ENCODE results near the gene LMO1.

The LMO1 gene

DNA sequence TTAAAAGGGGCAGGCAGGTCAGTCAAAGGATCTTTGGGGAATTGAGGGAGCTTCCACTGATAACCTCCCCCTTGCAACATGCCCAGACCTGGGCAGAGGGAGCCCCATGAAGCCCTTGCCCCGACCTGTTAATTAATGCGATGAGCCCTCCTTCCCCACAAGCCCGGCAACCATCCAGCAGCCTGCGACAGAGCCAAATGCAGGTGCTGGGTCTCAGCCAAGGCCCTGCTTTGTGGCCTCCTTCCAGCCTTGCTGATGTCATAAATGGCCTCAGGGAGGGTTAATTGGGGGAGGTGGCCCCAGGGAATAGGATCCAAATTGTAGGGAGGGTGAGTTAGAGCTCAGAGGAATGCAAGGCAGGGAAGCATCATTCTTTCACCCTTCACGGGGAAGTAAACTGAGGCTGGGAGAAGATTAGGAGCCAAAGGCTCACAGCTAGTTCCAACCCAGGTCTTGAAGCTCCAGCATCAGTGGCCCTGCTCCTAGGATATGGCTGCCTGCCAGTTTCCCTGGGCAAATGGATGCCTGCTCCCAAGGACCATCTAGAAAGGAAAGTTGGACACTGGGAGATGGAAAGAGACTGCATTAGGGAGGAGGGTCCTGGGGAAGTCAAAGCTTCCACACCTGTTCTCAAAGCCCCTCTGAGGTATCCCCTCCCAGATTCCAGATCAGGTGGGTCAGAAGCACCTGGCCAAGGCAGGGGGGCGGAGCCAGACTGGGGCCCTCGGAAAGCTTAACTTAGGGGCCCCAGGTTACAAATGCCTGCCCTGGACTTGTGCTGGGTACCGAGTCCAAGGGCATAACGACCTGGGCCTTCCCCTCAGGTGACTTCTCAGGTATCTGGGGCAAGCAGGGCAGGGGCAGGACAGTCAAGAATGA lies 34.1 kb downstream of the LMO1 start:
- no peak for DNase-seq (ENCODE audit: low read depth in 1 of 2, low spot score in 1 of 2)

DNA sequence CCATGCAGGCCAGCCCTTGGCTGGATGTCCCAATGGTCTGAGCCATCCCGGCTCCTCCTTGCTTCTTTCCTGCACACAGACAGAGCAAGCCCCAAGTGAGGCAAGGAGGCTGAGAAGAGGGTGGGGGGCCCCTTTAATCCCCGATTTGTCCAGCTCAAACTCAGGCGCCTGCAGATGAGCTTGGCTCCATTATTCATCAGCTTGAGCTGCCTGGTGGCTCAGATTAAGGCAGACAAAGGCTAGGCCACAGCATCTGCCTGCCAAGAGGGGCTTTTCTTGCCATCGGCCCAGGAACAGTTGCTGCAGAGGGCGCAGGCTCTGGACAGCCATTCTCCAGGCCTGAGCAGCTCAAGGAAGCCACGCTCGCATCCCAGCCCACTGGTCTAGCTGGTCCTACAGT lies 35.4 kb downstream of the LMO1 start:
- DNase-seq (ENCODE audit: low read depth in 1 of 2, low spot score in 1 of 2): no peak

DNA sequence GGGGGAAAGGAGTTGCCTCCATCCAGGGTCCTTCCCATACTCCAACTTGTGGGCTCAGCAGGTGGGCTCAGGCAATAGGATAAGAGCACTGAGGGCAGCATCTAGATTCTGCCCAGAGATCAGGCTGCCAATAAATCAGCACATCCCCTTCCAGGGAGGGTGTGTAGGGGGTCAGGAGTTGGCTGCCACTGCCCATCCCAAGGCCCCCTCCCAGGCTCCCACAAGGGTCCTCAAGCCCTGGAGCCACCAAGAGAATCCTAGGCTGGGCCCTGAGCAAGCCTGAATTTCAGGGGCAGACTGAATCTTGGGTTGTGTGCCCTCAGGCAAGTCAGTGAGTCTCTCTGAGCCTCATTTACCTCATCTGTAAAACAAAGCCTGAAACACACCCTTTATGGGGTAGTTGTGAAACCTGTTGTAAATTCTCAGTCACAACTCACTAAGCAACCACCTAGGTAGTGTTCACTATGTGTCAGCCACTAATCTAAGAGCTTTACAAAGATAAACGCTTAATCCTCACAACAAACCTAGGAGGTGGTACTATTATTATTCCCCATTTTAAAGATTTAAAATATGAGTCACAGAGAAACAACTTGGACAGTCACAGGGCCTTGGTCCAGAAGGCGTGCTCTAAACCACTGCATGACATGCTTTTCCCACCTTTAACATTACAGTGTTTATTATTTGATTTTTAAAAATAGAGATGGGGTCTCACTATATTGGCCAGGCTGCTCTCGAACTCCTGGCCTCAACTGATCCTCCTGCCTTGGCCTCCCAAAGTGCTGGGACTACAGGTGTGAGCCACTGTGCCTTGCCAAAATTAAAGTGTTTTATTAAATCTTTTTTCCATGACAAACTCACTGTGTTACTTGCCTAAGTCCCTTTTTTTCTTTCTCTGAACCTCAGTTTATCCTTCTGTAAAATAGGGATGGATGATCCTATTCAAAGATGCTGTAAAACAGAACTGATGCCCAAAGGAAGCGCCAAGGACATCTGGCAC lies 36.2 kb downstream of the LMO1 start:
- DNase-seq (ENCODE audit: low read depth in 1 of 2, low spot score in 1 of 2): no peak

DNA sequence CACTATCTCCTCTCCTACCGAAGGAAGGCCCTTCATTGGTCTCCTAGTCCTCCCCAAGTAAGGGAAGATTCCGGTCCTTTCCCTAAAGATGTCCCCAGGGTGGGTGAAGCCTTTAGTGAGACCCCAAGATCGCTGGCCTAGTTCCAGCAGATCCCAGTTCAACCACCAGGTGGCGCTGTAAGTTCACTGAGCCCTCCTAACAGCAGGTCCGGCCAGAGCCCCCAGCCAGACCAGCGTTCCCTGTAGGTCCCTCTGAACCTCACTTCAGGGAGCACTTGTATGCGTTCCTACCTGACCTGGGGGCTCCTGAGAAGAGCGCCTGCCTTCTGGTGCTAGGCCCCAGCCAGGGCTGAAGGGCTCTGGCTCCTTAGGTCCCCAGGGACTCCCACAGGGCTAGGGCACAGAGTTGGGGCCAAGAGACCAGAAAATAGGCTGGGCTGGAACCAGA lies 38.1 kb downstream of the LMO1 start:
- DNase-seq (ENCODE audit: low read depth in 1 of 2, low spot score in 1 of 2): peak; percentile 49 to 58

DNA sequence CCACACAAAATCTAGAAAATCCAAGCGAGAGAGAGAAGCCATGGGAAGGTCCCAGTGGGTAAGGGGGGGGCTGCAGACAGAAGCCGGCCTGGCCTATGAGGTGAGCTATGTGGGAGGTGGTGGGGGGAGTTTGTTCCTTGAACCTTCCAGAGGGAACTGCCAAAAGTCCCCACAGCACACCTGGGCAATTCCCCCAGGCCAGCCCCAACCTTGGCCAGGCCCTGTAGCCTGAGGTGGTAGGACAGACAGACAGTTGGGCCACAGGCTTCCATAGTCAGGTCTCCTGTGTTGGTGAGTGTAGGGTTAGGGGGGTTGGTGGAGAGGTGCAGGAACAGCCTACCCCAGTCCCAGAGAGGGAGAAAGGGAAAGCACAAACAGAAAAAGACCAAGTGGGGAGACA lies 39.0 kb downstream of the LMO1 start:
- no peak for DNase-seq (ENCODE audit: low read depth in 1 of 2, low spot score in 1 of 2)

DNA sequence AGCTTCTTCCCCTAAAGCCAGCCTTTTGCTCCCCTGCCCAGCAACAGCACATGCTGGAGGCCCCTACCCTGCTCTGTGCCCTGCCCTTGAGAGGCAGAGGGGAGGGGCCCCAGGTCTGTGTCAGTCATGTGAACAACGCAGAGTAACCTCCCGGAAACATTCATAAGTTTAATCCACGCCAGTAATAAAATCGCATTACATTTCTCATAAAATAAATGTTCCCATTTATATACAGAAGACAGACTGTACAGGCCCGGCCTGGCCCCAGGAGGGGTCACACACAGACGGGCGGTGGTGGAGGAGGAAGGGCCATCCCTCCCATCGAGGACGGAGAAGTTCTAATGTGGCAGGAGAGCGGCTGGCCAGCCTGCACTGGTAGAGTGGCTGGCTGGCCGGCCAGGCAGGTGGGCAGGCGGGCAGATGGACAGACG lies 39.5 kb downstream of the LMO1 start:
- no peak for DNase-seq (ENCODE audit: low read depth in 1 of 2, low spot score in 1 of 2)

DNA sequence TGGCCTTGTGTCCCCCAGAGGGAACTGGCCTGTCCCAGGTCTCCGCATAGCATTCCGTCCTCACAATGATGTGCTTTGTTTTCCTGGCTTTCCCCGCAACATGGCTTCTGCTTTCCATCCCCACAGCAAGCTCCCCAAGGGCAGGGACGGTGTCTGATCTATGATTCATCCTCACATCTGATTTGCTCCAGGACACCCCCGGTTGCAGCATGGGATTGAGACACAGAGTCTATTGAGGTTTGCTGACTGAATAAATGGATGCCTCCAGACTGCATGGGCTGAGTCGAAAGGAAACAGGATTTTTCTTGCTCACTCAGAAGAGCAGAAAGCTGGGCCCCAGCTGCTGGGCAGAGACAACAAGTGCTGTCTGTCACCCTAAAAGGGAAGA lies 40.2 kb downstream of the LMO1 start:
- DNase-seq (ENCODE audit: low read depth in 1 of 2, low spot score in 1 of 2): no peak

DNA sequence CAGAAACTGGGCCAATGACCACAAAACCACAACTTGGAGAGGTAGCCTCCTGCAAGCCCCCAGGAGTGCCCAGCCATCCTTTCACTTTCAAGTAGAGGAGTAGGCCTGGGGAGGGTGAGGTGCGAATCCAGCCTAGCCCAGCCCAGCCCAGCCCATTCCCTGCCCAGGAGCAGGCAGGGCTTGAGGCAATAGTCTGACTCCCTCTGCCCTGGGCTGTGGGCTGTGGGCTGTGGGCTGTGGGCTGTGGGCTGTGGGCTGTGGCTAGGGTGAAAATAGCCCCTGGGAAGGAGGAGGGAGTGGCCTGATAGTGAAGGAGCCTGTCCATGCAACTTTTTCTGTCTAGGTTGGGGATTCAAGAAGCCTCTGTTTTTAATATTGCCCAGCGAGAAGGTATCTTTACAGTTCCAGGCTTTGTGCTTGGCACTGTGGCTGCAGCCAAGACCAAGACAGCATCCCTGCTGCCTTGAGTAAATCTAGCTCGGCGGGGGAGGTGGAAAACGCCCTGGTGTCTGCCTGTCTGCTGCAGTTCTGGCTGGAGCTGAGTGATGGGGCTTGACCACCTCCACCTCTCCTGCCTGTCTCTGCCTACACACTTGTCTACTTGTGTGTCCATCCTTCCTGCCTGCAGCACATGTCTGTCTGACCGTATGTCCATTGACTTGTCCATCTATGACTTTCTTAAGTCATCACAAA lies 40.7 kb downstream of the LMO1 start:
- DNase-seq (ENCODE audit: low read depth in 1 of 2, low spot score in 1 of 2): no peak

DNA sequence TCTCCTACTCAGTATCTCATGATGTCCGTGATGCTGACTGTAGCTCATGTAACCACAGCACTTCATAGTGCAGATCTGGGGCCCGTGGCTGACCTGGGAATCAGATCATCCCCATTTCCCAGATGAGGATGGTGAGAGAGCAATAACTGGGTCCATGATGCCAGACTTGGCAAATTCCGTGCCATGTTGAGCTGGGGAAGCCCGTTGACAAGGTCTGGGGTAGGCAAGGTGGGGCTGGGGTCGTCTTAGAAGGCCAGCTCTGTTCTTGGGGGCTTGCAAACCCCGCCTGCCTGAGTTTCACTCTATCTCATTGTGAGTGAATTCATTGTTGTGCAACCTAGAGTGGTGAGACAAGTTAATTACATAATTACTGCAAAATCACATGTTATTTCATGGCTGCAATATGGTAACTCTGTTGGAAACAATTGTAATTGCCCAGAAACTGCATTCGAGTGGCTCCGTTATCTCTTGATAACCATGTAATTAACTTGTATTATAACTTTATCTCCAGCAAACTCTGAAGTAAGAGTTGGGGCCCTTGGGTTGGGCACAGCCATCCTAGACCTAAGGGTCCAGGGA lies 41.7 kb downstream of the LMO1 start:
- no peak for DNase-seq (ENCODE audit: low read depth in 1 of 2, low spot score in 1 of 2)

DNA sequence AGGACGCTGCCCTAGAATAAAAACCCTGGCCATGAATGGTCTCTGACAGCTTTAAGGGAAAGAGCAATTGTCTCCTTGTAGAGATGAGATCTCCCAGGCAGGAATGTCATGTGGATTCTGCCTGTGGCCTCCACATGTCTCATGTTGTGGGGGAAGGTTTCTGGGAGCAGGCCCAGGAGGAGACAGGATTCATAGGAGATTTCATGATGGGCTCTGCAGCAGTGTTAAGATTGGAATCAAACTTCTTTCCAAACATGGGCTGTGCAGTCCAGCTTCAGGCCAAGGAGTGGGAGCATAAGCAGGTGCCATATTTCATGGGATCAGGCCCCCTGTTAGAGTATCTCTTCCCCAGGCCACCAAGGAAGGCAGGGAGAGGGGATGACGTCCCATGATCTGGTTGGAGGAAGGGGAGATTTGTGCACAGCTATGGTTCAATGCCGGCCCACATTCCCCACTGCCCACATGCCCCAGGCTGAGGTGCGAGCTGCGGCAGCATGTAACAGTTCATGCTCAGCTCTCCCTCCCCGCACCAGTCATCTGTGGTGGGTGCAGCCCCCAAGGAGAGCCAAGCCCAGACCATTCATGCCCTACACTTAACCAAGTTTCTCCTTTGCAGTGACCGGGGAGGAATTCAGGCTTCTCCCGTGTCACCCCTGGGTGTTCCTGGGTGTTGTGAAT lies 42.5 kb downstream of the LMO1 start:
- no peak for DNase-seq (ENCODE audit: low read depth in 1 of 2, low spot score in 1 of 2)

DNA sequence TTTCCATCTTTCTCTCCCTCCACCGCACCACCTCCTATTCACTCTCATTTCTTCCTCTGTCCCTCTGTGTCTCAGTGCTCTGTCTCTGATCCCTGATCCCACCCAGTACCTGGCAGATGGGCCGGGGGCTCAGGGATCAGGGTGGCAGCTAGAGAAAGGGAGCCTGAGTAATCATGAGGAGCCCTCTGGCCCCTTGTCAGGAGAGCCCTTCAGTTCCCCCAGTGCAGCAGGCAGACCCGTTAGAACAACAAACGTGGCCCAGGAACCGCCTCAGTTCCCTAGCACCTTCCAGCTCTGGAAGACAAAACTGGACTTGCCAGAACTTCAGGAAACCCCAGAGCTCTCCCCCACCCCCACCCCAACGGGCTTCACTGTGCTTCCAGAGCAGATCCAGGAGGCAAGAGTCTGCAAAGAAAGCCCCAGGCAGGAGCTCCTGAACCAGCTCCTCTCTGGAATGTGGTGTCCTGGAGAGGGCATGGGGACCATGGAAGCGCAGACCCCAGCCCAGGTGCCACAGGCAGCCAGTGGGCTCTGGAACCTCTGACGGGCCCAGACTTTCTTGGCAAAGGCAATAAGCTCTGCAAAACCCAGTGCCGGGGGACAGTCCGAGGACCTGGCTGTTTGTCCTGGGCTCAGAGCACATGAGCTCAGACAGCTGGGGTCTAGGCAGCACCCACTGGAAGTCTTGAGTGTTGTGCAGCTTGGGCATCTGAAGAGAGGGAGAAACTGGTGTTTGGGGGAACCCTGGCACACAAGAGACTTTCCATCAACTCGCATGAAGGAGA lies 43.2 kb downstream of the LMO1 start:
- no peak for DNase-seq (ENCODE audit: low read depth in 1 of 2, low spot score in 1 of 2)

DNA sequence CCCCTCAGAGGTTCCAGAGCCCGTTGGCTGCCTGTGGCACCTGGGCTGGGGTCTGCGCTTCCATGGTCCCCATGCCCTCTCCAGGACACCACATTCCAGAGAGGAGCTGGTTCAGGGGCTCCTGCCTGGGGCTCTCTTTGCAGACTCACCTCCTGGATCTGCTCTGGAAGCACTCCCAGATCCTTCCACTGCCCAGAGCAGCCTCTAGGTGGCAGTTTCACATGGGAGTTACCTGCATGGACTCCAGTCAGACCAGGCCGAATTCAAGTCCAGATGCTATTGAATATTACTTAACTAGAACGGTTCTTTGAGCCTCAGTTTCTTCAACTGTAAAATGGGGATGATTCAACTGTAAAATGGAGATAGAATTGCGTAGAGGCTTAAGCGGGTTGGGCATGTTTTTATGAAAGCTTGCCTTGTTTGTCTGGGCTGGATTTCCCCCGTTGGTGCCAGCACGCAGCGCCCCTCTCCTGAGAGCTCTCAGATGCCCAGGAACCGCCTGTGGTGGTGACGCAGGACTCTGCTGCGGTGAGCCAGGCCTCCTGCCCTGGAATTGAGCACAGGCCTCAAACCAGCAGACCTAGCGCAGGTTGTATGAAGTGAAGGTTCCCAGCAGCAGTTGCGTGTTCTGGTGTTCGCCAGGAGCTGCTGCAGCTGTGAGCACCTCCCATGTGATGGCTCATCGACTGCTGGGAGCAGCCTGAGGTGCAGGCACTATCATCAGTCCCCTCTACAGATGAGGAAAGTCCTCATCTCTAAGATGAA lies 44.2 kb downstream of the LMO1 start:
- no peak for DNase-seq (ENCODE audit: low read depth in 1 of 2, low spot score in 1 of 2)

DNA sequence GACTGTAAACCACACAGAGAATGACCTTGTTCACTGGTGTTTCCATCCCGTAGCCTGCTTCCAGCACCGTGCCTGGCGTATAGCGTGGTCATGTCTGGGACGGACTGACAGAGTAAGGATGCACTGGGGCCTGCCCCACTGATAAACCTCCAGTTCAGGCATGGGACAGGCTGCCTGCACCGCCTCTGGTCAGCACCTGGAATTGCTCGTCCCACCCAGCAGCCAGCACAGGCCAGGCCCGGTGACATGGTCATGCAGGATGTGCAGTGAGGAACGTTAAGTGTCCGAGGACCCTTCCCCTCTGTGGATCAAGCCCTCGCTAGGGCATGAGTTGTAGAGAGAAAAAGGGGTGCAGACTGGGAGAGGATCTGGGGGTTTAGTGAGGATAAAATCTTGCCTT lies 44.8 kb downstream of the LMO1 start:
- DNase-seq (ENCODE audit: low read depth in 1 of 2, low spot score in 1 of 2): no peak

DNA sequence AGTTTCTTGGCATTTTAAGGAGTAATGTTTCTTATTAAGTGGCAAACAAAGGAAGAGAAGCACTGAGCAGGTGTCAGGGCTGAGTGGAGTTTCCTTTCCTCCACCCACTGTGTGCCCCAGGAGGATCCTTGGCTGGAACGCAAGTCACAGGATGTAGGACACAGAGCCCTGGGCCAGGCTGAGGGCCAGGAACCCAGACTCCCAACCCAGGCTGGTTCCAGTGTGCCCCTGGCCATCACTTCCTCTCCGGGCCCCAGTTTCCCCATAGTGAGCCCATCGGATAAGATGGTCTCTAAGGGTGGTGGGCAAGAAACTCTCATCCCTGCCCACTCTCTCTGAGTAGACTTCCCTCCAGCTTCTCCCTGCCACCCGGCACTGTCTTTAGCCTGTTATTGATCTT lies 45.3 kb downstream of the LMO1 start:
- no peak for DNase-seq (ENCODE audit: low read depth in 1 of 2, low spot score in 1 of 2)

DNA sequence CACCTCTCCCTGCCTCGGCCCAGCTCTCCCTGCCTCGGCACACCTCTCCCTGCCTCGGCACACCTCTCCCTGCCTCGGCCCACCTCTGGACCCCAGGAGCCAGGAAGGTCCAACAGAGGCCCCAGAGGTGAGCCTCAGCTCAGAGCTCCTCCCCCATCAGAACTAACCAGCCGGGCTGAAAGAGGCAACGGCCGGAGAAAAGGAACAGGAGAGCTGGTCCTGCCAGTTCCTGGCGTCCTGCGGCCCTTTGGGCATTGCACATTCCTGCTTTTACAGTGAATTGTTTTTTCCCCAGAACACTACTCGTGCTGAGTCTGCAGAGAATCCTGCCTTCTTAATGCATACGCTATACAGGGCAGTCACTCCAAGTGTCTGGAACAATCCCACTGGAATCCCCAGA lies 45.8 kb downstream of the LMO1 start:
- no peak for DNase-seq (ENCODE audit: low read depth in 1 of 2, low spot score in 1 of 2)

DNA sequence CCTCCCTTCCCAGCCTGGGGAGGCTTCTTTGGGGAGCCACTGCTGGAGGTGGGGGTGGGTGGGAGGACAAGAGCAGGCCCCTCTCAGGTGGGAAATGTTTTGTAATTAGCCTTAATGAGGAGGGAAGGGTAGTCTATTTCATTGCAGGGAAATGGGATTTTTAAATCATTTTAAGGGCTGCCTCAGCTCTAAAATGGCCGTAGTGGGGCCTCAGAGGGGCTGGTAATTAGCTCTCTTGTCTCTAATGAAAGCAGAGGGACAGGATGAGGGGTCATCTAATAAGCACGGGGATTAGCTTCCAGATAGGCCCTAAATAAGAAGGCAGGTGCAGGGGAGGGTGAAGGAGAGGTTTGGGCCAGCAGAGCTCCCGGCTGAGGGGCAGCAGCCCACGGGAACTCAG lies 46.5 kb downstream of the LMO1 start:
- DNase-seq (ENCODE audit: low read depth in 1 of 2, low spot score in 1 of 2): no peak

DNA sequence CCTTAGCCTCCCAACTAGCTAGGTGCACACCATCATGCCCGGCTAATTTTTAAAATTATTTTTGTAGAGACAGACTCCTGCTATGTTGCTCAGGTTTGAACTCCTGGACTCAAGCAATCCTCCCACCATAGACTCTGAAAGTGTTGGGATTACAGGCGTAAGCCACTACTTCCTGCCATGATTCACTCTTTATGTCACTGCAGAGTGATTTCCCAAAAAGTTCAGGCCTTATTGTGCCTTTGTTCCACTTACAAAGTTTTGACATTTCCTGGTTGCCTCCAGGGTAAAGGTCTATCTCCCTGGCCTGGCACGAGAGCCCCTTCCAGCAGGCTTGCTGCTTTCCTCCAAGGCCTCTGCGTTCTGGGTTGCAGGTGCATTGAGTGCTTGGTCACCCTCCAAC lies 50.3 kb downstream of the LMO1 start:
- no peak for DNase-seq (ENCODE audit: low read depth in 1 of 2, low spot score in 1 of 2)

DNA sequence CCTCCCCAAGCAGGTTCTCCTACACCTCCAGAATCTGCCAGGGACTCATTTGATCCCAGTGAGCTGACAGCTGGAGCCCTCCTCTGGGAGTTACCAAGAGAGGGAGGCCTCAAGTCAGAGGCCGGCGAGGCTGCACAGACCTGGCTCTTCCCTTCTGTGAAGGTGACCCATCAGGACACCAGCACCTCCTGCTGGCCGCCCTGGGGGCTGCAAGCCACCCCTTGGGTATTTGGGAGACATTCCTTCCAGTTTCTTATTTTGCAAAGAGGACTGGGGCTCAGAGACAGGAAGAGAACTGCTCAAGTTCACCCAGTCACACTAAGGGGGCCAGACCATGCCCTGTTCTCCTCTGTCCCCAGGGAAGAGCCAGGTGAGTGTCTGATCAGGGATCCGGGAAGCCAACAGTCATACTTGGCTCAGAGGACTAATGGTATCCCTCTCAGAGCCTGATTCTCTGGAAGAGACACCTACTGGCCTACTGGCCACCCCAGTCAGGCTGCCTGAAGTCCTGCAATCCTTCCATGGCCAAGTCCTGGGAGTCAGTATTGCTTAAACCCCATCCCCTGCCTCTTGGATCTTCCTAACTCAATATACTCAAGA lies 54.4 kb downstream of the LMO1 start:
- DNase-seq (ENCODE audit: low read depth in 1 of 2, low spot score in 1 of 2): no peak

Data from activated T-helper 1 cell treated with anti-CD3 and anti-CD28 coated beads, Interleukin-2, amount 50 U/mL, for 16 hours (primary cell).